ENCODE data around the gene SEMA3D.
"Not testable (repeated sequence)": the region's sequence is repeated elsewhere in the genome, so short reads cannot be mapped to it uniquely, and the experiment has no call there.

The SEMA3D gene

DNA sequence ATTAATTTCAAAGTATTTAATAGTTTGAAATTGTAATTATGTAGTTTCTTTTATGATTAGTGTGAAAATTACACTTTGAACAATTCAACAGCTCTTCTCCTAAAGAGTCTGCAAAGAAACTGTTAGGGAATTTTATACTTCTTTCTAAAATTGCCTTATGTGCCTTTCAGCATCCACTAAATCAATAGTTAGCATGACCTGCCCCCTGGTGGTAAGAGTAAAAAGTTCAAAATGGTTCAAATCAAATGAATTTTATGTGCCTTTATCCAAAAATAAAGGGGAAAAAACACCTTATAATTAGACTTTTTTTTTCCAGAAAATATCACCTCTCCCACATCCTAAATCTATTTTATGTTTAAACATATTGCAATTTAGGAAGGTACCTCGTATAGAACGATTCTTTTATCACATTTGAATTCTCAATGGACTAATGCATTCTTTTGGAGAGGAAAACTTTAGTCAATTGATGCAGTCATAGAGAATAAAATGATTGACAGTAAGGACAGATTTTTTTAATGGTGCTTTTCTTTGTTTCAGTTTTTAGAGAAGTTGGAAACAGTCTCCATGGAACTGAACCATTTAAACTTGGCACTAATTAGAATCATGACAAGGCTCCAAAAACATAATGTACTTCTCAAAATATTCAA lies 163.7 kb downstream of the SEMA3D start:
- DNase-seq: peak; percentile 7

DNA sequence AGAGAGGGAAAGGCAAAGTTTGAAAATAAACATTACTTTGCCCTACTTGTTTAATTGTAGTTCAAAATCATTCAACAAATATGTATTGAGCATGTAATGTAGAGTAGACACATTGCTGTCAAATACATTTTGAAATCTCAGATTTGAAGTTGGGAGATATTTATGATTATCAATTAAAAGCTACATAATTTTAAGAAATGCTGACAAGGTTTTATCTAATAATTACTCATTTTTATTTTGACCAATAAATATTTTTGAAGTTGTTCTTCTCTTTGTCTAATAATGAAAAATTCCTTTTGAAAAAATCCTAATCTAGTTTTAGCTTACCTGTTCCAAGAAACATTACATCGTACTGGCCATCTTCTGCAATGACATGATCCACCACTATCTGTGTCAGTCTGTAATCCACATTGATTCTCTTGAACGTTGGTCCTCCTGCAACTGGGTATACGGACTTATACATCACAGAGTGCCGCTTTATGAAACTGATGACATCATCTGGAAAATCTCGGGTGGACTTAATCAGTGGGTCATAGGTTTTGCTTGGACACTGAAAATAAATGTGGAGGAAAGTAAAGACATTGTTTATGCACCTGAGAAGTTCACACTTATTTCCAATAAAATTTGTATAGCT lies 164.7 kb downstream of the SEMA3D start:
- no peak for DNase-seq

DNA sequence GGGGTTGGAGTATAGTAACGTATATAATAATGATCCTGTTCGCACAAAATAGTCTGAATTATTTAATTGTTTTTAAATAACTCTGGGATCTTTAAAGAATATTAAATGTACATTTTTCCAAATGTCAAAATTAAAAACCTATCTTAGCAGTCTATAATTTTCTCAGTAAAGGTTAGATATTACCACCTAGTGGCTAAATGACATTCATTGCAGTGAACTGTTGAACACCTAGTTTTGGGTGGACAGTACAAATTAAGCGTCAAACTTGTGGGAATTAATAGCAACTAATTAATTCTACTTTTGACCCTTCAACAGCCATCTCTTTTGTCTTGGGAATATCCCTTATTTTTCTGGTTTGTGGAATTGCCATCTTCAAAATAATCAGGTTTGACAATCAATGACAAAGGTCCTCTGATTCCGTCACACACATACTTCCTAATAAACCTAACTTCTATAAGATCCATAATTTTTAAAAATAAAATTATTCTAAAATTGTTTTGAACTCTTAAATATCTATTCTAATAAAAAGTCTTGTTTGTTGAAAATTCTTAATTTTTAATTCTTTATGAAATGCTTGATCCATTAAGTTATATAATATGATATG lies 165.7 kb downstream of the SEMA3D start:
- no peak for DNase-seq

DNA sequence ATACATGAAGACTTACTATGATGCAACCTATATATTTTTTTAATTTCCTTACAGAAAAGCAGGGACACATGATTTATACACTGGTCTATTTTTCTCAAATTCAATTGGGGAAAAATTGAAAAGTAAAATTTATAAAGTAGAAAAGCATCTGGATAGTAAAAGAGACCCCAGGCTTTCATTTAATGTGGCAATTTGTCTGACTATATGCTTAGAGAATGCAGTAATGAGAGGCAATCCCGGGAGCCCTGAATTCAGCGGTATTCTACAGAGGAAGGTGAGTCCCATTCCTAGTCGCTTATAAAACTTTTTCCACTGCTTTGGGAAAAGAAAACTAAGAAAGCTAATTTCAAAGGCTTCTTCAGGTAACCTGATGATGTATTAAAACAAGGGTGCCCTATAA lies 167.1 kb downstream of the SEMA3D start:
- DNase-seq: no peak

DNA sequence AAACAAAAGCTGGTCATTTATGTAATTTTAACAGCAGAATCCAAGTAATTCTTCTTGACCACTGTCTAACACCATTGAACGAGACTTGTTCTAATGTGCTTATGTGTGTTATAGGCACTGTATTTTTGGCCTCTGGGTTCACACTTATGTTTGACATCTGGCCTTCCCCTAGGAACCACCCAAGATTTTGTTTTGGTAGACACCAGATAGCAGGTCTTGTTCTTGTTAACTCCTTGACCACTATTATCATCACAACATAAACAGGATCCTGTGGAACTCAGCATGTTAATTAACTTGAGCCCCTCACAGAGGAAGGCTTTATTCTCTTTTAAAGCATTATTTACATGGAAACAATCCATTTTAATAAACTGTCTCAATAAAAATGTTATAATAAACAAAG lies 167.7 kb downstream of the SEMA3D start:
- DNase-seq: no peak

DNA sequence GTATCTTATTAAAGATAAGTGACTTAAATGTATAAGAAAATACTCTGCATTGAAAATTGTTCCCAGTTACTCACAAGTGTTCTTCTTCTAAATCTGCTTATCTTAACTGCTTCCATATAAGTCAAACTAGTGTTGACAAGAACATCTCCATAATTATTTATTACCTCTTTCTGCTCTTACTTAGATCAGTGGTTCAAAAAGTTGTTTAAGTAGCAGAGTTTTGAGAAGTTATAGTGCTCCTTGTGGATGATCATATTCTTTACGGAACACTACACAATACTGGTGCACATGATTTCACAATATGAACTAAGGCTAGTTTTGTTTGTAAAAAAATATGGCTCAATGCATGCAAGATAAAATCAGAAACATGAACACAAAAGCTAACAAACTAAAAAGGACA lies 168.4 kb downstream of the SEMA3D start:
- DNase-seq: no peak

DNA sequence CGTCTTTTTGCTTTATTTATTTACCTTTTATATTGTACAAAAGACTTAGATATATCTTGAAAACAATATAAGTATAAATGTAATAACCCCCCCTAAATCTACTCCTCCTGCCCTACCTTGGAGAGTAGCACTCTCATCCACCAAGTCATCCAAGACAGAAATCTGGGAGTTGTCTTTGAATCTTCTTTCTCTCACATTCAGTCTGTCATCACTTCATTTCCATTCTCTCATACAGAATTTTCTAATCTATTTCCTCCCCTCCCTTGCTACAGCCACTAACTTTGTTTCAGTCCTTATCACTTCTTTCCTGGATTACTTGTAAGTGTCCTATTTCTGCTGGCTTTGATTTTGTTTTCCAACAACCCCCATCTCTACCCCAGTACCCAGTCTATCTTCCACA lies 170.6 kb downstream of the SEMA3D start:
- no peak for DNase-seq

DNA sequence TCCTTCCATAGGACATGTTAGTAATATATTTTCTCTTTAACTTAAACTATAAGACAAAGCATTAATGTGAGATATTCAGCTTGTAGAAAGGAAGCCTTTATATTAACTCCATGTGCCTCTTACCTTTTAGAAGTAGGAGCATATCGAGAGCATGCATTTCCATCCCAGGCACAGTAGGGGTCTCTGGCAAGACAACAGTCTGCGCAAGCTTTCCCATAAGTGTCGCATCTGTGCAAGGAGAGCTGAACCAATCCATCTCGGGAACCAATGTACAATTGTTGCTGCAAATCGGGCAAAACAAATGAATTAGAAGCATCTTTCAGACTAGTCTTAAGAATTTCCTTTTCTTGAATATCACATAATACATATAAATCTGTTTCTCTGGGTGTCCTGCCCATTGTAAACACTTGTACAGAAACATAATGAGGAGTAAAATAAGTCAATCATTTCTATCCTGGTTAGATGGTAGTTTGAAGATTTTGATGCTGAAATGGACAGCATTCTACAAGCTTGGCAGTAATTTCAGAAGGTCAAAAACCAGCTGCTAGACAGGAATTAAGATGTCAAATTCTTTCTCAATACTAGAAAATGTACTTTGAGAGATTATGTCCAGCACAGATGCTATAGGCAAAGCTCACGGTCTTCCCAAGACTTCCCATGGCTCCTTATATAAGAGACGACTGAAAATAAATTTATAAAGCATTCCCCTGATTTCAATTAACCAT lies 171.8 kb downstream of the SEMA3D start:
- DNase-seq: no peak

DNA sequence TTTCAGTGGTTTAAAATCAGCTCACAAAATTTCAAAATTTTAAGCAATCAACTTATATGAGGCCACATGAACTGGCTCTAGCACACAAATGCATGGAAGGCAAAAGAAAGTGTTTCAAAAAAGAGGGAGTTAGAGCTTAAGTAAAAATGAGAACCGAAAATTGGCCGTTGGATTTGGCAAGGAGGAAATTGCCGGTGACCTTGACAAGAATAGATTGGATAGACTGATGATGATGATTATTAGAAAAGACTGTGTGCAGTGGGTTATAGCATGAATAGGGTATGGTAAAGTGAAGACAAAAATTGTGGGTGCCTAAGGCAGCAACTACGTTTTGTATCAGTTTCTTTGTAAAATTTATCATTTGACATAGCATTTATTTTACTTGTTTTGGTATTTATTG lies 175.7 kb downstream of the SEMA3D start:
- DNase-seq: no peak

DNA sequence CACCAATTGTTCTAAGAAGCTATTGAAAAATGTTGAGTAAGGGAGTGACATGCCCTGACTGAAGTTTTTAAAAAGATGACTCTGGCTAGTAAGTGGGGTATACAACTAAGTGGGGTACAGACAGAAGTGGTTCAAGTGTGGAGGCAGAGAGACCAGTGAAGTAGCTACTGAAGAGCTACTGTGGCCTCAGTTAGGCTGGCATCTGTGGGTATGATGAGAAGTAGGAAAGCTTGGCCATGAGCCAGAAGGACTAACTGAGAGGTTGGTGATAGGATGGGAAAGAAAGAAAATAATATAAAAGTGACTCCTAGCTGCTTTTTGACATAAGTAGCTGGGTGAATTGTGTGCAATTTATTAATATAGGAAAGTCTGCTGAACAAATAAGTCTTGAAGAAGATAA lies 176.6 kb downstream of the SEMA3D start:
- no peak for DNase-seq

DNA sequence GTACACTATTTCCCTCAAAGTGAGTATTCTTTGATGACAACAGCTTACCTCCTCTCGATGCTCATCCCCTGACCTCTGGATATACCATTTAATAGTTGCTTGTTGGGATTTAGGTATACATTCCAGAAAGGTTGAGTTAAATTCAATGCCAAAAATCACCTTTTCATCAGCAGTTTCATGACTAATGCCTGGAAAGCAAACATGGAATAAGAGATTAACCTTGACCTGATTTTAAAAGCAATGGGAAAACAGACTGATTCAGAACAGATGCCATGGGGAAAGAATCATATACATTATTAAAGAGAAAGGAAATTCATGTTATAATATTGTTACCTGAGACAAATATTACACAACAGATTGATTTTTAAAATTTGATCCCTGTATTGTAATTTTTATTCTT lies 180.1 kb downstream of the SEMA3D start:
- DNase-seq: no peak

DNA sequence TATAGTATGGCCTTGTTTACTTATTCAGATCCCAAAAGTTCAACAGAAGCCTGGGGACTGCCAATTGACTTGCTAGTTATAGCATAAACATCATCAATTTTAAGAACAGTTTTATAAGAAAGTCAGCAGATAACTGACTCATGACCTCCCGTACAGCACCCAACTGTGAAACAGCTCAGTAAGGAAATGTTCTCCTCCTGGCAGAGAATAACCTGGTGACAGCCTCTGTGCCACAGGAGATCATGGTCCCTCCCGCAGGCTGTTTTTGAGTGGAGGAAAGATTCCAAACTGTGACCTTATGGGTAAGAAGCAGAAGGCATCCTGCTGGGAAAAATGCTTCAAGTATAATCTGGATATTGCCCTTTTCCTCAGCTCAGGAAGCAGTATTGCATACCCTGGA lies 182.5 kb downstream of the SEMA3D start:
- no peak for DNase-seq

DNA sequence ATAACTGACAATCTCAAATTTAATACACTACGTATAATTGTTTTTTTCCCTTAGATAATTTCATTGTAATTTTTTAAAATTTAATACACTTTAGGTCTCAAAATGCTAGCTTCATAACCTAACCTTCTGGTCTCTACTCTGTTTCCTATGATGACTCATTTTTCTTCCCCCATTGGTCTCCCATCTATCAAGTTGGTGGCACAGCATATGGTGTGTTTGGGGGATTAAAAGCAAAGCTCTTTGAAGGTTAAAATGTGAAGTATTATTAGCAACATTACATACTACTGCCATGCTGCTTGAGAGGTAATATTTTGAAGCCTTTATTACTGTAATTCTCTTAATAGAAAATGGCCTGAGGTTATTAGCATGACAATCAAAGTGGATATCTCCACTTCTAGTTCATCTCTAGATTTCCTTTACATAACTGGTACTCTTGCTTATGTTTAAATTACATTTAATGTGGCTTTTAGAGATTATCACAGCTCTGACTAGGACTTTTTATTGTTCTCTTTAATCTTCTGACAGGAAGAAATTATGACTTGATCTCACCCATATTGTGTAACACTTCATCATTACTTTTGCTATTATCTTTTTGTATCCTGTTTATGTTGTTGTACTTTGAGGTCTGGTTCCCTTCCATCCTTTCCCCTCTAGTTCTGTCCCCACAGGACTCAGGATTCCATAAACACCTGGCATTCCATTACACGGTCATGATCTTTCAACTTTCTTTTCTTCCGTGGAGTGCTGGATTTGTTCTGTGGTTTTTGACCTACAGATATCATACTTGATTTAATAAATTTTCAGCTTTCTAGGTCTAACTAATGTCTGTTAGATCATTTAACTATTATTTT lies 185.1 kb downstream of the SEMA3D start:
- no peak for DNase-seq

DNA sequence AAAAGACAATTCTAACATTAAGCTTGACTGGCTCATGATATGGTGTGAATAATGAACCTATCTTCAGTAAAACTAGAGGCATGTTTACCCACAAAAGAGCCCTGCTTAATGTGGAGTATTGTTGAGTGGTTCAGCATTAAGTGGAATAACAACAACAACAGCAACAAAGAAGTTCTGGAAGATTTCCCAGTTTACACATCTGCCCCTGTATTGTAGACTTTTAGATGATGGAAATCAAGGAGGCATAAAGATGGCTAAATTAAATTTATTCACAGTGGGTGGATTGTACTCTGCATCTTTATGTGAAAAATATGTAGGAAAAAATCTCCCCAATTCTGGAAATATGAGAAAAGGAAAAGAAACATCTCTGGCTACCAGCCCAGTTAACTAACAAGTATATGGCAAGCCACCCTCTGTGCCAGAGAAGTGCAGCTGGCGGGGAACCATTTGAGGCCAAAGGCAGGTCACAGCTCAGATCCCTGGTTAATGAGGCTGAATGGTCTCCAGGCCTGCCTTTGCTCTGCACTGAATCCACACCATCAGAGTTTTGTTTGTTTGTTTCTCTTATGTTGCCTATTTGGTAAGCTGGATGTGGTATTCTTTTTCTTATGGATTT lies 186.0 kb downstream of the SEMA3D start:
- DNase-seq: no peak

DNA sequence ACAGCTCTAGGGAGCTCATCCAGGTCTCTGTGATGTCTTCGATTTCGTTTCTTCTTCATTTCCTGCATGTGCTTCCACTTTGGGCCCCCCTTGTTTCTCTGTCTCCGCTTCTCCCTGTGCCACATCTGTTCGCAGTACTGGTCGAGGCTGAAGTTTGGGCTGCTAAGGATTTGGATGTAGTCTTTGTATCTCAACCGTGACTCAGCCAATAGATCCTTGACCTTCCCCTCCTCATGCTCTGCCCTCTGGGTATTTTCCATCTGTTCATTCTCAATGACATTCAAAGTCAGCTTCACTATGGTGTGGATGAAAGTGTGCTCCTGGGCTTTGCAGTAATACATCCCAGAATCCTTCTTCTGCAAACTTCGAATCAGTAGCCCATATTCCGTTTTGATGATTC lies 187.4 kb downstream of the SEMA3D start:
- no peak for DNase-seq

DNA sequence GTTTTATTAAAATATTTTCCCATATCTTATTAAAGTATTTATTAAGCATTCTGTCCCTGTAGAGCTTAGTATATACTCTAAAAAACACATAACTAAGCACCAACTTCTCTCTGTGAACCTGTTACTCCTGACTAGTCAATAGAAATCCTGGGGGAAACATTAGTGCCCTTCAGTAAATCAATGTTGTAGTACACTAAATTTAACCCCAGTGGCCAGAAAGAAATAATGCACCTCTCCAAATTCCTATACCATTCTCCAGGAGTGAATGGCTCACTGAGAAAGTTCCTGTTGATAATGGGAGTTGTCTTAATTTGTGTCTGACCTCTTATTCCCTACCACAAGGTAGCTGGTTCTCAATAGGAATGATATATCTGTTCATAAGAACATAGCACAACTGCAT lies 188.2 kb downstream of the SEMA3D start:
- DNase-seq: no peak

DNA sequence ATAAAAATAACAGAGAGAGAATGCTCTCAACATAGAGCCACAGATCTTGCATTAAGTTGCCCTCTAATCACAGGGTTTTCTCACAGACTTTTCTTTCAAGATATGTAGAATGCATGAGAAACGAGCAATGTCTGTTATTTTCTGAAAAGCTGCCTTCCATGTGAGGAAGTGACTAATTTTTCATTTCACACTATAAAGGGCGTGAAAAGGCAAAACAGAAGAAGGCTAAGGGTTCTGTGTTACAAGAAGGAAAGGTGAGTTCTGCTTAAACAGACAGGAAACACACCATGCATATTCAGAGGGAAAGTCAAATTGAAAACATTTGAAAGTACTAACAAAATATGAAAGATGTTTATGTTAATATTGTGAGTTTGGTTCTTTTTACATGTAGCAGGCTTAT lies 189.2 kb downstream of the SEMA3D start:
- no peak for DNase-seq

DNA sequence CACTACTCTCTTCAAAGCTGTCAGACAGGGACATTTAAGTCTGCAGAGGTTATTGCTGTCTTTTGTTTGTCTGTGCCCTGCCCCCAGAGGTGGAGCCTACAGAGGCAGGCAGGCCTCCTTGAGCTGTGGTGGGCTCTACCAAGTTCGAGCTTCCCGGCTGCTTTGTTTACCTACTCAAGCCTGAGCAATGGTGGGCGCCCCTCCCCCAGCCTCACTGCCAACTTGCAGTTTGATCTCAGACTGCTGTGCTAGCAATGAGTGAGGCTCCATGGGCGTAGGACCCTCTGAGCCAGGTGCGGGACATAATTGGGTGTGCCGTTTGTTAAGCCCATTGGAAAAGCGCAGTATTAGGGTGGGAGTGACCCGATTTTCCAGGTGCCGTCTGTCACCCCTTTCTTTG lies 193.9 kb downstream of the SEMA3D start:
- DNase-seq: not testable (repeated sequence)

DNA sequence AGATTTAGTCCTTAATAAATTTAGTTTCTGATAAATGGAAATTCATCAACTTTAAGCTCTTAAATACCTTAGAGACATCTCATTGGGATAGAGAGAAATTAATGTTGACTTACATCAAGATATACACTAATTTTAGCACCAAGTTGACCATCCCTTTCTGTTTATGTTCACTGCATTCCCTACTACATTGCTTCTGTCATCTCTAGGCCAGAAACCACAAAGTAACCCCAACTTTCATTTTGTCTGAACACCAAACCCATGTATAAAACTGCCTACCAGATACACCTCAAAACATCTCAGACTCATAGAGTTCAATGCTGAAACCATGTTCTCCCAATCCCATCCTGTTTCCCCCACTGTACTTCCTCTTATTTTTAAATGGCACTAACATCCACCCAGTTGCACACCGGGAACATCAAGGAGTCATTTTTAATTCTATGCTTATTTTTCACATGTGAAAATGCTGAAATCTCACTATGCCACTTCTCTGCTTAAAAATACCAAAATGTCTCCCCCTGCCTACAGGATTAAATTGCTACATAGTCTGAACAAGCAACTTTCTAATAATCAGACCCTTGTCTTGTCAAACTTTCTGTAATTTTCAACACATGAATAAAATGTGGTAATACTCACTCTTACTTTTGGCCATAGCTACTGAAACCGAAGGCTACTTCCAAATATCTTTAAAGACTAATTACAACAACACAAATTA lies 201.6 kb downstream of the SEMA3D start:
- DNase-seq: no peak

DNA sequence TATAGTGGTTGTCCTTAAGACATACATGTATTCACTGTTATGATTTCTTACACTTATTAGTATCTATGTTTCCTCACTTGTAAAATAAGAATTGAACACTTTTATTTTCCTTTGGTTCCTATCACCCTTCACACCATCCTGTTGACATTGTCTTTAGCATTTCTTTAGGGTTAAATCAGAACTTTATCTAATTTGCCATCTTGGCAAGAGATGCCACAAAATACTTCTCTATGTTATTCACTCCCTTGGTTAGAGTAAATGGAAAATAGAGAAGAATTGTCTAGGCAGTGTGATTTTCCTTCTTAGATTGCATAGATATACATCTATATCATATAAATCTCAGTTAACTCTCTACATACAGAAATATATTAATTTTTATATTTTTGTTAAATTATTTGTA lies 204.7 kb downstream of the SEMA3D start:
- no peak for DNase-seq

DNA sequence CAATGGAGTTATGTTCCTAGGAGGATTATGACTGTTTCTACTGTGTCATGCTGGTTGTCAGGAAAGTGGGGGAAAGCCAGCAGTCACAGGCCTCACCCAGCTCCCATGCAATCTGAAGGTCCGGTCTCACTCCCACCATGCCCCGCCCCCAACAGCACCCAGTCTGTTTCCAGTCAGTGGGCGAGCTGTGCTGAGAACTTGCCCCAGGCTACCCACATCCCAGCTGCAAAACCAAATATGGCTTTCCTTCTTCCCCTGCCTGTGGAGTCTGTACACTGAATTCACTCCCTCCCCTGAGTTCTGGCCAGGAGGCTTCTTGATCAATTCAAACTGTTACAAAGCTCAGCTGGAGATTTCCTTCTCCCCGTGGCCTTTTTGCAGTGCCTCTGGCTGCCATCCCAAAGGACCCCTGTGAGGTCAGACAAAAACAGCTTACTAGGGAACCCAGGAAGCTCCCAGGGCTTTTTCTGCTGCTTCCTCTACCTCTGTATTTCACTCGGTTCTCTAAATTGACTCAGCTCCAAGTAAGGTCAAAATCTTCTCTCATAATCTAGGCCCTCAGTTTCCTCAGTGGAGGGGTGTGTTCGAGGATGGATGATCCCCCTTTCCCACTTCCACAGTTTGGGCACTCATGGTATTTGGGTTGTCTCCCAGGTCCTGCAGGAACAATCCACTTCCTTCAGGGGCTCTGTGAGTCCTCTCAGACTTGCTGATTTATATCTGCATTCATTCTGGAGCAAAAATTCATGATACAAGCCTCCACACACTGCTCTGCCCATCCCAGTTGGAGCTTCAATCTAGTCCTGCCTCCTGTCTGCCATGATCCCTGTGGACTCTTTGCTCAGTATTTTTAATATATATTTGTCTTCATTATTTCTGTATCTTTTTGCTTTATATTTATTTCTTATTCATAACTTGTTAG lies 205.5 kb downstream of the SEMA3D start:
- DNase-seq: no peak
